ENCODE results near the gene PSEN1. TPM values are rescaled to one million over a fixed set of nuclear protein-coding genes. Genes with fewer than 3 reads are reported as not detected.

PSEN1 gene
- total RNA-seq, 1 donor from 2014 or later = 53.9 TPM

DNA sequence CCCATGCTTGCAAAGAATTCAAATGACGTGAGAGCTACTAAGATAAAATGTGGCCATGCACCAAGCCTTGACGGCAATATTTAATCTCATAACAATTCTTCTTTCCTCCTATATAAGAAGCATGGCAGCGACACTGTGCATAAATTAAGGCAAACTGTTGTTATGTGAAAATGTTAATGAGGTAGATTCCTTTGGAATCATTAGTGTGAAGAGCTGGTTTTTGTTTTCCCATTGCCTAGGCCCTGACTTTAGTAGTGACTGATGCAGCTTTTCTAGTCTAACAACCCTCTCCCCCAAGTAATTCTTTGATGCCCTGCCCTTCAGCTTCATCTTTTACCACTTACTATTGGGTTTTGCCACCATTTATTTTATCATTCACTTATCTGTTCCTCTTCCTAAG lies 10.6 kb upstream of the PSEN1 start:
- Mint-ChIP-seq H3K27me3 (ENCODE audit: low read depth) (no peaks in the 10 kb centered on the region), H3K36me3 (ENCODE audit: low read depth) (peaks cover 13% of the 10 kb centered on the region), H3K27ac (ENCODE audit: unreplicated experiment) (no peak overlapping the region), H3K4me3 (no peak overlapping the region), H3K9me3 (no peaks in the 10 kb centered on the region), H3K4me1 (no peaks in the 10 kb centered on the region)
- DNase-seq (ENCODE audit: low read depth, low spot score) = no peak
- TF ChIP-seq, protein P1, sequence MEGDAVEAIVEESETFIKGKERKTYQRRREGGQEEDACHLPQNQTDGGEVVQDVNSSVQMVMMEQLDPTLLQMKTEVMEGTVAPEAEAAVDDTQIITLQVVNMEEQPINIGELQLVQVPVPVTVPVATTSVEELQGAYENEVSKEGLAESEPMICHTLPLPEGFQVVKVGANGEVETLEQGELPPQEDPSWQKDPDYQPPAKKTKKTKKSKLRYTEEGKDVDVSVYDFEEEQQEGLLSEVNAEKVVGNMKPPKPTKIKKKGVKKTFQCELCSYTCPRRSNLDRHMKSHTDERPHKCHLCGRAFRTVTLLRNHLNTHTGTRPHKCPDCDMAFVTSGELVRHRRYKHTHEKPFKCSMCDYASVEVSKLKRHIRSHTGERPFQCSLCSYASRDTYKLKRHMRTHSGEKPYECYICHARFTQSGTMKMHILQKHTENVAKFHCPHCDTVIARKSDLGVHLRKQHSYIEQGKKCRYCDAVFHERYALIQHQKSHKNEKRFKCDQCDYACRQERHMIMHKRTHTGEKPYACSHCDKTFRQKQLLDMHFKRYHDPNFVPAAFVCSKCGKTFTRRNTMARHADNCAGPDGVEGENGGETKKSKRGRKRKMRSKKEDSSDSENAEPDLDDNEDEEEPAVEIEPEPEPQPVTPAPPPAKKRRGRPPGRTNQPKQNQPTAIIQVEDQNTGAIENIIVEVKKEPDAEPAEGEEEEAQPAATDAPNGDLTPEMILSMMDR (conservative IDR thresholded peaks at IDR 0.05) = no peak

DNA sequence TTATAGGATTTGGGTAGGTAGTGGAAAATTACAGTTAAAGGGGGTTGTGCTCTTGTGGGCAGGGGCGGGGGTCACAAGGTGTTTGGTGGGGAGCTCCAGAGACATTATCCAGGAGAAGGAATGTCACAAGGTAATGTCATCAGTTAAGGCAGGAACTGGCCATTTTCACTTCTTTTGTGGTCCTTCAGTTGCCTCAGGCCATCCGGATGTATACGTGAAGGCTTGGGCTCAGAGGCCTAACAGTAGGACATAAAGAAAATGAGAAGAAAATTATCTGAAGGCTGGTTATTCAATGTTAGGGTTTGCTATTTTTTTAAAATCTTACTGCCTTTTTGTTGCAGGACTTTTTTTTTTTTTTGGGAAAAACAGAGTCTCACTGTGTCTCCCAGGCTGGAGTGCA lies 2.5 kb upstream of the PSEN1 start:
- DNase-seq (ENCODE audit: low read depth, low spot score) = no peak
- peaks cover 19% of the 10 kb centered on the region for H3K9me3 Mint-ChIP-seq
- H3K4me3 Mint-ChIP-seq = peak overlapping the region; percentile 54
- H3K36me3 Mint-ChIP-seq (ENCODE audit: low read depth) = peaks cover 18% of the 10 kb centered on the region
- H3K27me3 Mint-ChIP-seq (ENCODE audit: low read depth) = peaks cover 6% of the 10 kb centered on the region
- H3K4me1 Mint-ChIP-seq = peaks cover 19% of the 10 kb centered on the region
- TF ChIP-seq, protein P1 (conservative IDR thresholded peaks at IDR 0.05) = no peak
- no peak overlapping the region for H3K27ac Mint-ChIP-seq (ENCODE audit: unreplicated experiment)

DNA sequence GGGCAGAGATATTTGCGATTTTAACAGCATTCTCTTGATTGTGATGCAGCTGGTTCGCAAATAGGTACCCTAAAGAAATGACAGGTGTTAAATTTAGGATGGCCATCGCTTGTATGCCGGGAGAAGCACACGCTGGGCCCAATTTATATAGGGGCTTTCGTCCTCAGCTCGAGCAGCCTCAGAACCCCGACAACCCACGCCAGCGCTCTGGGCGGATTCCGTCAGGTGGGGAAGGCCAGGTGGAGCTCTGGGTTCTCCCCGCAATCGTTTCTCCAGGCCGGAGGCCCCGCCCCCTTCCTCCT lies 271 bp upstream of the PSEN1 start:
- Mint-ChIP-seq H3K27ac (ENCODE audit: unreplicated experiment) (no peak overlapping the region), H3K4me3 (peak overlapping the region; percentile 94), H3K9me3 (peaks cover 19% of the 10 kb centered on the region), H3K4me1 (peaks cover 26% of the 10 kb centered on the region), H3K36me3 (ENCODE audit: low read depth) (peaks cover 21% of the 10 kb centered on the region), H3K27me3 (ENCODE audit: low read depth) (peaks cover 6% of the 10 kb centered on the region)
- TF ChIP-seq, protein P1 (conservative IDR thresholded peaks at IDR 0.05) = no peak
- DNase-seq (ENCODE audit: low read depth, low spot score) = no peak

DNA sequence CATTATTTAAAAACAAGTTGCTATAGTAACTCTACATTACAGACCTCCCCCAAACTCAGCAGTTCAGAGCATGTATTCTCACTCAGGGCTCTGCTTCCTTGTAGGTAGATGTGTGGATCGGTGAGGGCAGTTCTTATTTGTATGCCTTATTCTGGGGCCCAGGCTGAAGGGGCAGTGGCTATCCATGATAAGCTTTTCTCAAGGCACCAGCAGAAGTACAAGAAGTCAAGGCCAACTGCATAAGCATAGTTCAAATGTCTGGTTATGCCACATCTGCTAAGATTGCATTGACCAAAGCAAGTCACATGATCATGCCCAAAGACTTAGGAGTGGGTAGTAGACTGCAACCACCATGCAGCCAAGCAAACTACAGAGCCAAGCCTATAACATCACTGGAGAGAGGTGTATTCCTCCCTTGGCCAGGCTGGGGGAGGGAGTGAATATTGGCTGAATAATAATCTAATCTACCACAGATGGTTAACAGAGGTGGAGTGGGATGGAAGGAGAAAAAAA lies 4.6 kb downstream of the PSEN1 start:
- H3K36me3 Mint-ChIP-seq (ENCODE audit: low read depth) = peaks cover 9% of the 10 kb centered on the region

DNA sequence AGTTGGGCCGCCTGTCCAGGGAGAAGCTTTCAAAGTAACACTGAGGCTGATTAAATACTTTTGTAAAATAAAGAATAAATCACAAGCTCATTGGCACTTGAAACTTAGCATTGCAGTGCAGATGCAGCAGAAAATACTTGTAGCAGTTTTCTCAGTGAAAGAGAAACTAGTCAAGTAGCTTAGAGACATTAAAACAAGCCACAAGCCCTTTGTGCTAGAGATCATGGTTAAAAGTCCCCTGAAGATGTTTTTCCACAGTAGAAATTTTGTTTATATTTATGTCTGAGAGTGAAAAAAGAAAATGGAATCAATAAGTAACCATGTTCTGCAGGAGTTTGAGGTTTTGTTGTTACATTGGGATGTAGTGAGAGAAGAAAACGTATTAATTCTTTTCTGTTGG lies 5.9 kb downstream of the PSEN1 start:
- Mint-ChIP-seq H3K36me3 (ENCODE audit: low read depth) (peaks cover 7% of the 10 kb centered on the region), H3K4me1 (peaks cover 37% of the 10 kb centered on the region), H3K4me3 (no peak overlapping the region), H3K27ac (ENCODE audit: unreplicated experiment) (no peak overlapping the region), H3K9me3 (no peaks in the 10 kb centered on the region), H3K27me3 (ENCODE audit: low read depth) (no peaks in the 10 kb centered on the region)
- no peak for DNase-seq (ENCODE audit: low read depth, low spot score)
- TF ChIP-seq, protein P1 (conservative IDR thresholded peaks at IDR 0.05) = no peak

More for the DNA sequence above, 4.6 kb downstream of the PSEN1 start:
- no peak overlapping the region for H3K27ac Mint-ChIP-seq (ENCODE audit: unreplicated experiment)
- peaks cover 40% of the 10 kb centered on the region for H3K4me1 Mint-ChIP-seq
- H3K27me3 Mint-ChIP-seq (ENCODE audit: low read depth) = no peaks in the 10 kb centered on the region
- H3K9me3 Mint-ChIP-seq = no peaks in the 10 kb centered on the region
- TF ChIP-seq, protein P1 (conservative IDR thresholded peaks at IDR 0.05) = no peak
- peak overlapping the region; percentile 69 for H3K4me3 Mint-ChIP-seq
- DNase-seq (ENCODE audit: low read depth, low spot score) = no peak

- H3K4me1 Mint-ChIP-seq = peaks cover 36% of the 10 kb centered on the region
- H3K27ac Mint-ChIP-seq (ENCODE audit: unreplicated experiment) = no peak overlapping the region
- TF ChIP-seq, protein P1 (conservative IDR thresholded peaks at IDR 0.05) = no peak
- H3K36me3 Mint-ChIP-seq (ENCODE audit: low read depth) = peaks cover 3% of the 10 kb centered on the region
- no peak for DNase-seq (ENCODE audit: low read depth, low spot score)
- H3K4me3 Mint-ChIP-seq = peak overlapping the region; percentile 16
- H3K9me3 Mint-ChIP-seq = no peaks in the 10 kb centered on the region
- no peaks in the 10 kb centered on the region for H3K27me3 Mint-ChIP-seq (ENCODE audit: low read depth)
Measured at GRCh38 chr14:73143003-73143402, 6.7 kb downstream of the PSEN1 start.

Data from neural crest cell (in vitro differentiated cells).